PC-9 (cell line): ENCODE measurements around the gene ELMO1.

Experiments
- EZH2 ChIP-seq: fragments of 200-600 bp; sonication (generic); IDR thresholded peaks from 2 replicates; pipeline ENCODE4 v1.8.0; 2017; ENCODE audit warnings: antibody characterized with exemption, low read depth
- TF ChIP-seq, protein P1 (sequence below): fragments of 200-600 bp; sonication (generic); conservative IDR thresholded peaks from 2 replicates; pipeline ENCODE4 v1.6.1; 2017; ENCODE audit warnings: mixed run types, antibody characterized with exemption, mild to moderate bottlenecking, moderate library complexity

DNA sequence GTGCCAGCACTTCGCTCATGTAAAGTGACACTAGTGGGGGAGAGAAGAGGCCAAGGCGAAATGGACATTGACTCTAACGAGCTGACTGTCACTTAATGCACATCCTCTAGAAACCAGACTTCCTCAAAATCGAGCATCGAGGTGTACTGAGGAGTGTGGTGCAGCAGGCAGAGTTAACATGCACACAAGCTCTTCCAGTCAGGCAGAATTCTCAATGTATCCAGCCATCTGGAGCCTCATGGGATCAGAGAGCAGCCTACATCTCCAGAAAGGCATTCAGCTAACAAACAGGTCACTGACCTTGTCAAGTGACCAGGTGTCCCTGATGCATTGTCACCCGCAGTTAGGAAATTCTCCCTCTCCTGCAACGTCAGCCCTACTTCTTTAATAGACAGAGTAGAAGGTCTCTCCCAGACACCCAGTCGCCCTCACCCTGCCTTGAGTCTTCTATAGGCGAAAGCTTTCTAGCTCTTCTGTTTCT, 464.6 kb downstream of the ELMO1 start:
- TF ChIP-seq, protein P1, sequence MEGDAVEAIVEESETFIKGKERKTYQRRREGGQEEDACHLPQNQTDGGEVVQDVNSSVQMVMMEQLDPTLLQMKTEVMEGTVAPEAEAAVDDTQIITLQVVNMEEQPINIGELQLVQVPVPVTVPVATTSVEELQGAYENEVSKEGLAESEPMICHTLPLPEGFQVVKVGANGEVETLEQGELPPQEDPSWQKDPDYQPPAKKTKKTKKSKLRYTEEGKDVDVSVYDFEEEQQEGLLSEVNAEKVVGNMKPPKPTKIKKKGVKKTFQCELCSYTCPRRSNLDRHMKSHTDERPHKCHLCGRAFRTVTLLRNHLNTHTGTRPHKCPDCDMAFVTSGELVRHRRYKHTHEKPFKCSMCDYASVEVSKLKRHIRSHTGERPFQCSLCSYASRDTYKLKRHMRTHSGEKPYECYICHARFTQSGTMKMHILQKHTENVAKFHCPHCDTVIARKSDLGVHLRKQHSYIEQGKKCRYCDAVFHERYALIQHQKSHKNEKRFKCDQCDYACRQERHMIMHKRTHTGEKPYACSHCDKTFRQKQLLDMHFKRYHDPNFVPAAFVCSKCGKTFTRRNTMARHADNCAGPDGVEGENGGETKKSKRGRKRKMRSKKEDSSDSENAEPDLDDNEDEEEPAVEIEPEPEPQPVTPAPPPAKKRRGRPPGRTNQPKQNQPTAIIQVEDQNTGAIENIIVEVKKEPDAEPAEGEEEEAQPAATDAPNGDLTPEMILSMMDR = no peak
- no peak for TF ChIP-seq EZH2
